Measurements from ENCODE around the gene GRPR.

GRPR gene

GRCh38 chrX:16188687-16189086, 65.3 kb downstream of the GRPR start:
- Histone ChIP-seq H3K27me3 (no peaks in the 10 kb centered on the region), H3K36me3 (no peaks in the 10 kb centered on the region), H3K4me1 (ENCODE audit: control insufficient read depth in 1 of 2, insufficient read depth in 1 of 2, low read depth in 1 of 2, low read length in 1 of 2) (no peaks in the 10 kb centered on the region), H3K4me3 (ENCODE audit: low read depth in 1 of 2, low read length in 1 of 2) (no peak overlapping the region), H3K27ac (no peak overlapping the region), H3K9me3 (no peaks in the 10 kb centered on the region)
- TF ChIP-seq, protein P1, sequence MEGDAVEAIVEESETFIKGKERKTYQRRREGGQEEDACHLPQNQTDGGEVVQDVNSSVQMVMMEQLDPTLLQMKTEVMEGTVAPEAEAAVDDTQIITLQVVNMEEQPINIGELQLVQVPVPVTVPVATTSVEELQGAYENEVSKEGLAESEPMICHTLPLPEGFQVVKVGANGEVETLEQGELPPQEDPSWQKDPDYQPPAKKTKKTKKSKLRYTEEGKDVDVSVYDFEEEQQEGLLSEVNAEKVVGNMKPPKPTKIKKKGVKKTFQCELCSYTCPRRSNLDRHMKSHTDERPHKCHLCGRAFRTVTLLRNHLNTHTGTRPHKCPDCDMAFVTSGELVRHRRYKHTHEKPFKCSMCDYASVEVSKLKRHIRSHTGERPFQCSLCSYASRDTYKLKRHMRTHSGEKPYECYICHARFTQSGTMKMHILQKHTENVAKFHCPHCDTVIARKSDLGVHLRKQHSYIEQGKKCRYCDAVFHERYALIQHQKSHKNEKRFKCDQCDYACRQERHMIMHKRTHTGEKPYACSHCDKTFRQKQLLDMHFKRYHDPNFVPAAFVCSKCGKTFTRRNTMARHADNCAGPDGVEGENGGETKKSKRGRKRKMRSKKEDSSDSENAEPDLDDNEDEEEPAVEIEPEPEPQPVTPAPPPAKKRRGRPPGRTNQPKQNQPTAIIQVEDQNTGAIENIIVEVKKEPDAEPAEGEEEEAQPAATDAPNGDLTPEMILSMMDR (IDR thresholded peaks at IDR 0.05): no peak

DNA sequence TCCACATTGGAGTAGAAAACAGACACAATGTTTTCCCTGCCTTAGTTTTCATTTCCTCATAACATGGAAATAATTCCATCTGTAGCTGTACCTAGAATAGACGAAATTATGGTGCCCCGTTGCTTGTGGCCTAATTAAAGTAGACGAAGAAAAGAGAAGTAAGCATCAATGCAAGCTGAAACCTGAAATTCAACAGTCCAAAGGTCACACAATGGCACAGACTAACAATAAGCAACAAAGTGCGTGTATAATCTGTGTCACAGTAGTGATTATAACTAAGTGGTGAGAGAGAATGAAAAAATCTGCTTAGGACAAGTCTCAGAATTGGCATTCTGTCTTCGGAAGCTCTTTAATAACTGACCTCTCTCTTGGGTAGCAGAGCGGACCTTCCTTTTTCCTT, 68.2 kb downstream of the GRPR start:
- TF ChIP-seq, protein P1 (IDR thresholded peaks at IDR 0.05): no peak
- Histone ChIP-seq H3K27ac (no peak overlapping the region), H3K4me1 (ENCODE audit: control insufficient read depth in 1 of 2, insufficient read depth in 1 of 2, low read depth in 1 of 2, low read length in 1 of 2) (no peaks in the 10 kb centered on the region), H3K36me3 (no peaks in the 10 kb centered on the region), H3K27me3 (no peaks in the 10 kb centered on the region), H3K4me3 (ENCODE audit: low read depth in 1 of 2, low read length in 1 of 2) (no peak overlapping the region), H3K9me3 (no peaks in the 10 kb centered on the region)

DNA sequence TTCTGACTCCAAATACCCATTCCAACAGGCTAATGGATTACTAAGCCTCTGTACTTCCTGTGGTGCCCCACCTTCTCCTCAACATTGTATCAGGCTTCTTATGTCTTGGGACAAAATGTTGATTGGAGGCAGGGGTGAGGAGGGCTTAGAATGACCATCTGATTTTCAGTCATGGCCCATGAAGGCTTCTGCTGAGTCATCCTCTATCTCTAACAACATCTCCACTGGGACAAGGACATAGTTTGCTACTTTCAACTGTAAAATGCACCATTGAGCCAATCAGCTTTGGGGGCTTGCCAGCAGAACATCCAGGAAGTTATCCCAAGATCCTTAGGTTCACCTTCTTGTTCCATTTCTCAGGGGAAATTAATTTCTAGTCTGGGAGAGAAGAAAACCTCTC, 73.5 kb downstream of the GRPR start:
- TF ChIP-seq, protein P1 (IDR thresholded peaks at IDR 0.05): no peak
- Histone ChIP-seq H3K4me1 (ENCODE audit: control insufficient read depth in 1 of 2, insufficient read depth in 1 of 2, low read depth in 1 of 2, low read length in 1 of 2) (no peaks in the 10 kb centered on the region), H3K27ac (no peak overlapping the region), H3K4me3 (ENCODE audit: low read depth in 1 of 2, low read length in 1 of 2) (no peak overlapping the region), H3K9me3 (no peaks in the 10 kb centered on the region), H3K36me3 (no peaks in the 10 kb centered on the region), H3K27me3 (no peaks in the 10 kb centered on the region)

- Histone ChIP-seq H3K36me3 (no peaks in the 10 kb centered on the region), H3K9me3 (no peaks in the 10 kb centered on the region), H3K27me3 (no peaks in the 10 kb centered on the region), H3K4me3 (ENCODE audit: low read depth in 1 of 2, low read length in 1 of 2) (no peak overlapping the region), H3K27ac (no peak overlapping the region), H3K4me1 (ENCODE audit: control insufficient read depth in 1 of 2, insufficient read depth in 1 of 2, low read depth in 1 of 2, low read length in 1 of 2) (no peaks in the 10 kb centered on the region)
- TF ChIP-seq, protein P1 (IDR thresholded peaks at IDR 0.05): no peak
Observed at GRCh38 chrX:16199343-16199742, 76.0 kb downstream of the GRPR start.

GRCh38 chrX:16202943-16203342, 79.6 kb downstream of the GRPR start:
- Histone ChIP-seq H3K4me1 (ENCODE audit: control insufficient read depth in 1 of 2, insufficient read depth in 1 of 2, low read depth in 1 of 2, low read length in 1 of 2) (no peaks in the 10 kb centered on the region), H3K9me3 (no peaks in the 10 kb centered on the region), H3K36me3 (no peaks in the 10 kb centered on the region), H3K27ac (no peak overlapping the region), H3K27me3 (no peaks in the 10 kb centered on the region), H3K4me3 (ENCODE audit: low read depth in 1 of 2, low read length in 1 of 2) (no peak overlapping the region)
- TF ChIP-seq, protein P1 (IDR thresholded peaks at IDR 0.05): no peak
